Measurements from ENCODE around the gene NCKAP5. TPM values are rescaled to one million over a fixed set of nuclear protein-coding genes. Genes with fewer than 3 reads are reported as not detected.

Gene NCKAP5
- total and polyA plus RNA-seq, 4 donors, result 2.3 to 20.2 (median 8.1) TPM

- ATAC-seq (ENCODE audit: insufficient read depth, low FRiP score) (no peak), DNase-seq (no peak)
- Histone ChIP-seq H3K4me1 (ENCODE audit: control insufficient read depth in 5 of 5, insufficient read depth in 5 of 5, low read length in 5 of 5) (no peaks in the 10 kb centered on the region), H3K36me3 (ENCODE audit: control insufficient read depth in 4 of 4, insufficient read depth in 4 of 4, low read length in 4 of 4) (no peaks in the 10 kb centered on the region), H3K27ac (ENCODE audit: low read depth in 1 of 2, low read length in 1 of 2) (no peak overlapping the region), H3K9me3 (ENCODE audit: control insufficient read depth in 4 of 4, insufficient read depth in 3 of 4, low read length in 3 of 4) (peaks cover 0 to 2% (median 0%) of the 10 kb centered on the region in 4 donors), H3K4me3 (no peak overlapping the region), H3K27me3 (ENCODE audit: control insufficient read depth in 3 of 3, insufficient read depth in 3 of 3, low read length in 2 of 3) (no peaks in the 10 kb centered on the region), H3K9ac (ENCODE audit: insufficient read depth in 1 of 2, low read length in 2 of 2) (no peak overlapping the region)
- WGBS, 2 donors, result 83 to 88% methylated on average over 1 of the region's 1 CpG
- TF ChIP-seq CTCF (IDR thresholded peaks at IDR 0.05; ENCODE audit: control extremely low read depth, extremely low read depth), result no peak
Observed at GRCh38 chr2:132736059-132736458, 832.2 kb downstream of the NCKAP5 start.

GRCh38 chr2:132734961-132735360 is 833.3 kb downstream of the NCKAP5 start:
- Histone ChIP-seq H3K27me3 (ENCODE audit: control insufficient read depth in 3 of 3, insufficient read depth in 3 of 3, low read length in 2 of 3) (no peaks in the 10 kb centered on the region), H3K9ac (ENCODE audit: insufficient read depth in 1 of 2, low read length in 2 of 2) (no peak overlapping the region), H3K9me3 (ENCODE audit: control insufficient read depth in 4 of 4, insufficient read depth in 3 of 4, low read length in 3 of 4) (peaks cover 0 to 2% (median 0%) of the 10 kb centered on the region in 4 donors), H3K36me3 (ENCODE audit: control insufficient read depth in 4 of 4, insufficient read depth in 4 of 4, low read length in 4 of 4) (no peaks in the 10 kb centered on the region), H3K4me1 (ENCODE audit: control insufficient read depth in 5 of 5, insufficient read depth in 5 of 5, low read length in 5 of 5) (no peaks in the 10 kb centered on the region), H3K4me3 (no peak overlapping the region), H3K27ac (ENCODE audit: low read depth in 1 of 2, low read length in 1 of 2) (no peak overlapping the region)
- ATAC-seq (ENCODE audit: insufficient read depth, low FRiP score) (no peak), DNase-seq (no peak)
- TF ChIP-seq CTCF (IDR thresholded peaks at IDR 0.05; ENCODE audit: control extremely low read depth, extremely low read depth), result no peak
- 93 to 94% methylated on average over 3 of the region's 3 CpGs for WGBS, 2 donors

- Histone ChIP-seq H3K36me3 (ENCODE audit: control insufficient read depth in 4 of 4, insufficient read depth in 4 of 4, low read length in 4 of 4) (no peaks in the 10 kb centered on the region), H3K9ac (ENCODE audit: insufficient read depth in 1 of 2, low read length in 2 of 2) (no peak overlapping the region), H3K27ac (ENCODE audit: low read depth in 1 of 2, low read length in 1 of 2) (no peak overlapping the region), H3K4me3 (no peak overlapping the region), H3K27me3 (ENCODE audit: control insufficient read depth in 3 of 3, insufficient read depth in 3 of 3, low read length in 2 of 3) (no peaks in the 10 kb centered on the region), H3K4me1 (ENCODE audit: control insufficient read depth in 5 of 5, insufficient read depth in 5 of 5, low read length in 5 of 5) (no peaks in the 10 kb centered on the region), H3K9me3 (ENCODE audit: control insufficient read depth in 4 of 4, insufficient read depth in 3 of 4, low read length in 3 of 4) (peaks cover 0 to 2% (median 0%) of the 10 kb centered on the region in 4 donors)
- no peak for ATAC-seq (ENCODE audit: insufficient read depth, low FRiP score)
- TF ChIP-seq CTCF (IDR thresholded peaks at IDR 0.05; ENCODE audit: control extremely low read depth, extremely low read depth), result no peak
- 87 to 90% methylated on average over 6 of the region's 6 CpGs for WGBS, 2 donors
- no peak for DNase-seq
Observed at GRCh38 chr2:132733094-132733493, 835.2 kb downstream of the NCKAP5 start.

- Histone ChIP-seq H3K9me3 (ENCODE audit: control insufficient read depth in 4 of 4, insufficient read depth in 3 of 4, low read length in 3 of 4) (peaks cover 0 to 2% (median 0%) of the 10 kb centered on the region in 4 donors), H3K9ac (ENCODE audit: insufficient read depth in 1 of 2, low read length in 2 of 2) (no peak overlapping the region), H3K4me1 (ENCODE audit: control insufficient read depth in 5 of 5, insufficient read depth in 5 of 5, low read length in 5 of 5) (no peaks in the 10 kb centered on the region), H3K4me3 (no peak overlapping the region), H3K27me3 (ENCODE audit: control insufficient read depth in 3 of 3, insufficient read depth in 3 of 3, low read length in 2 of 3) (no peaks in the 10 kb centered on the region), H3K27ac (ENCODE audit: low read depth in 1 of 2, low read length in 1 of 2) (no peak overlapping the region), H3K36me3 (ENCODE audit: control insufficient read depth in 4 of 4, insufficient read depth in 4 of 4, low read length in 4 of 4) (no peaks in the 10 kb centered on the region)
- no peak for TF ChIP-seq CTCF (IDR thresholded peaks at IDR 0.05; ENCODE audit: control extremely low read depth, extremely low read depth)
- ATAC-seq (ENCODE audit: insufficient read depth, low FRiP score) (no peak), DNase-seq (no peak)
- WGBS, 2 donors, result 84 to 87% methylated on average over 6 of the region's 6 CpGs
Observed at GRCh38 chr2:132732694-132733093, 835.6 kb downstream of the NCKAP5 start.

Data from lung (tissue), 12 donors.